Kidney epithelial cell (primary cell): ENCODE measurements around the gene ANKZF1. TPM values are rescaled to one million over a fixed set of nuclear protein-coding genes. Genes with fewer than 3 reads are reported as not detected.

ENCODE experiments used
- DNase-seq: peaks from one replicate; pipeline ENCODE4 v3.0.0-alpha.2; 2010; ENCODE audit warnings: low read depth
- H3K27me3 ChIP-seq: 2 replicates; pipeline ENCODE4 v1.6.0; 2011; ENCODE audit warnings: low read length; ENCODE audit not compliant: control insufficient read depth, insufficient read depth
- H3K36me3 ChIP-seq: 2 replicates; pipeline ENCODE4 v1.5.1; 2011; ENCODE audit warnings: low read length; ENCODE audit not compliant: control insufficient read depth, insufficient read depth
- H3K4me3 ChIP-seq: 2 replicates; pipeline ENCODE4 v1.5.1; 2011; ENCODE audit warnings: low read depth, mild to moderate bottlenecking, control low read depth, low read length
- total RNA-seq: library from RNA; depleted of rRNA; stranded (reverse); fragments of >200 nt; gene quantifications from 2 replicates; pipeline ENCODE4 v1.2.3, GENCODE V29; 2015
- TF ChIP-seq, protein P1 (sequence below): IDR thresholded peaks from 2 replicates; pipeline ENCODE4 v1.5.1; 2011; ENCODE audit warnings: mild to moderate bottlenecking, moderate library complexity, low read length, control low read depth, inconsistent platforms; ENCODE audit not compliant: insufficient read depth, poor library complexity, severe bottlenecking

The ANKZF1 gene
- total RNA-seq, 1 donor from 2014 or later = 52.3 TPM

DNA sequence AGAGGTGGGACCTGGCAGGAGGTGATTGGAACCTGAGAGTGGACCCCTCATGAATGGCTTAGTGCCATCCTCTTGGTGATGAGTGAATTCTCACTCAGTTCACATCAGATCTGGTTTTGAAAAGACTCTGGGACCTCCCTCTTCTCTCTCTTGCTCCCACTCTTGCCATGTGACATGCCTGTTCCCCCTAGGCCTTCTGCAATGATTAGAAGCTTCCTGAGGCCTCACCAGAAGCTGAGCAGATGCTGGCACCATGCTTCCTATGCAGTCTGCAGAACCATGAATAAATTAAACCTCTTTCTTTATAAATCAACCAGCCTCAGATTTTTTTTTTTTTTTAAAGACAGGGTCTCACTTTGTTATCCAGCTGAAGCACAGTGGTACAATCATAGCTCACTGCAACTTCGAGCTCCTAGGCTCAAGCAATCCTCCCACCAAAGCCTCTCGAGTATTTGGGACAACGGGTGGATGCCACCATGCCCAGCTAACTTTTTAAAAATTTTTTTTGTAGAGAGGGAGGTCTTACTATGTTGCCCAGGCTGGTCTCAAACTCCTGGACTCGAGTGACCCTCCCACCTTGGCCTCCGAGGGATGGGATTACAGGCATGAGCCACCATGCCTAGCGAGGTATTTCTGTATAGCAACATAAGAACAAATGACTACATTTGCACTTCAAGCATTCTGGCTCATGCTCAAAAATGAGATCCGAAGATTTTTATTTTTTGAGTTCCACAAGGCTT, 25.0 kb upstream of the ANKZF1 start:
- DNase-seq = no peak
- Histone ChIP-seq H3K27me3 (no peaks in the 10 kb centered on the region), H3K36me3 (peaks cover 1% of the 10 kb centered on the region), H3K4me3 (no peak overlapping the region)
- TF ChIP-seq, protein P1, sequence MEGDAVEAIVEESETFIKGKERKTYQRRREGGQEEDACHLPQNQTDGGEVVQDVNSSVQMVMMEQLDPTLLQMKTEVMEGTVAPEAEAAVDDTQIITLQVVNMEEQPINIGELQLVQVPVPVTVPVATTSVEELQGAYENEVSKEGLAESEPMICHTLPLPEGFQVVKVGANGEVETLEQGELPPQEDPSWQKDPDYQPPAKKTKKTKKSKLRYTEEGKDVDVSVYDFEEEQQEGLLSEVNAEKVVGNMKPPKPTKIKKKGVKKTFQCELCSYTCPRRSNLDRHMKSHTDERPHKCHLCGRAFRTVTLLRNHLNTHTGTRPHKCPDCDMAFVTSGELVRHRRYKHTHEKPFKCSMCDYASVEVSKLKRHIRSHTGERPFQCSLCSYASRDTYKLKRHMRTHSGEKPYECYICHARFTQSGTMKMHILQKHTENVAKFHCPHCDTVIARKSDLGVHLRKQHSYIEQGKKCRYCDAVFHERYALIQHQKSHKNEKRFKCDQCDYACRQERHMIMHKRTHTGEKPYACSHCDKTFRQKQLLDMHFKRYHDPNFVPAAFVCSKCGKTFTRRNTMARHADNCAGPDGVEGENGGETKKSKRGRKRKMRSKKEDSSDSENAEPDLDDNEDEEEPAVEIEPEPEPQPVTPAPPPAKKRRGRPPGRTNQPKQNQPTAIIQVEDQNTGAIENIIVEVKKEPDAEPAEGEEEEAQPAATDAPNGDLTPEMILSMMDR = no peak

DNA sequence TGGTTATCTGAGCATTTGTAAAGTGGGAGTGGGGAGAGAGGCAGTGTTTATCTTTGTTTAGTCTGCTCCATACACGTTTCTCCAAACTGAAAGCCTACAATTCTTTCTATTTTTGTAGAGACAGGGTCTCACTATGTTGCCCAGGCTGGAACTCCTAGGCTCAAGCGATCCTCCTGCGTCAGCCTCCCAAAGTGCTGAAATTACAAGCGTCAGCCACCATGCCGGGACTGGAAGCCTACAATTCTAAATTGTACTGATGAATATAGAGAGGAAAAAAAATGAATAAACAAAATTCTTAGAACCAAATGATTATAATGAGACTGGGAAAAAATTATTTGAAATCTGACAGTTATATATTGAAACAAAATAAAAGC, 24.5 kb upstream of the ANKZF1 start:
- TF ChIP-seq, protein P1 = no peak

DNA sequence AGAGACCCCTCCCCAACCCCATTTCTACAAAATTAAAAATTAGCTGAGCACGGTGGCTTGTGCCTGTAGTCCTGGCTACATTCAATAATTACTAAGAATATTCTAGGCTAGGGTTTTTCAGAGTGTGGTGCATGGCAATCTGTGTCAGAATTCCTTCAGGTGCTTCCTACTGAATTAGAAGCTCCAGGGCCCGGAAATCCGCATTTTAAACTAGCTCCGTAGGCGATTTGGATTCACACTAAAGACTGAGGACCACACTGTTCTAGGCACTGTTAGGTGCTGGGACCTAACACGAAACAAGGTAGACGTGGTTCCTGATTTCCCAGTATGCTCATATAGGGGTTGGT, 23.7 kb upstream of the ANKZF1 start:
- TF ChIP-seq, protein P1 = no peak
- peak overlapping the region; percentile 81 for H3K4me3 ChIP-seq
- H3K27me3 ChIP-seq = no peaks in the 10 kb centered on the region
- H3K36me3 ChIP-seq = peaks cover 3% of the 10 kb centered on the region
- DNase-seq = no peak

More for the DNA sequence above, 24.5 kb upstream of the ANKZF1 start:
- Histone ChIP-seq H3K36me3 (peaks cover 1% of the 10 kb centered on the region), H3K27me3 (no peaks in the 10 kb centered on the region), H3K4me3 (no peak overlapping the region)
- no peak for DNase-seq

DNA sequence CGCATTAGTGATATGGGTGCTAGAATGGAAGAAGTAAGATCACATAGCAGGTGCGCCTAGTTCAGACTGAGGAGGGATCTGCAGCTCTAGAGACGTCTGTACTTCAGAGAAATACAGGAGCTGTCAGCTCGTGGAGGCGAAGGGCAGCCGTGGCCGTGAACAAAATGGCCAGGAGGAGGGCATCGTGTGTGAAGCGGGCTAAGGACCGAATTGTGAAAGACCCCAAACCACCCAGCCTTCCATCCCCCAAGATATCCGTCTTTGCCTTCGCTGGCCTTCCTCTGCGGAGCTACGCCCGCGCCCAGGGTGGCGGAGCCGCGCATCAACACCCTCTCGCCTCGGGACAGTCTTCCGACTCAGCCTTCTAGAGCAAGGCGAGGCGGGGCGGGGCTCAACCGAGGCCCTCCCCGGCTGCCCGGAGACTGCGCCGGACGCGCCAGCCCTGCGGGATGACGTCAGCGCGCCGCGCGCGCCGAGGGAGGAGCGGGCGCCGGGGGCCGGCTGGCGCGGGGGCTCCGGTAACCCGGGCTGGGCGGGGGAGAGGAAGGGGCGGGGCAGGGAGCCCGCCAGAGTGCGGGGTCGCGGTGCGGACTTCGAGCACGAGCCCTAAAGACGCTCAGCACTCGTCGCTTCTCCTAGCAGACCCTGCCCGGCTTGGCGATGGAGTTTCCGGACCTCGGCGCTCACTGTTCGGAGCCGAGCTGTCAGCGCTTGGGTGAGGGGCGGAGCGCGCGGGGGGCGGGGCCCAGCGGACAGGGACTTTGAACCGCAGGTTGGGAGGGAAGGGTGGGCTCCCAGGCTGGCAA, 23.1 kb upstream of the ANKZF1 start, which contains the start of gene ZFAND2B:
TSS of gene ZFAND2B (plus strand) at position 455 of the 806 bp plus-strand sequence. CDS start at position 661, 206 bp downstream.
- no peaks in the 10 kb centered on the region for H3K27me3 ChIP-seq
- TF ChIP-seq, protein P1 = no peak
- no peak for DNase-seq

DNA sequence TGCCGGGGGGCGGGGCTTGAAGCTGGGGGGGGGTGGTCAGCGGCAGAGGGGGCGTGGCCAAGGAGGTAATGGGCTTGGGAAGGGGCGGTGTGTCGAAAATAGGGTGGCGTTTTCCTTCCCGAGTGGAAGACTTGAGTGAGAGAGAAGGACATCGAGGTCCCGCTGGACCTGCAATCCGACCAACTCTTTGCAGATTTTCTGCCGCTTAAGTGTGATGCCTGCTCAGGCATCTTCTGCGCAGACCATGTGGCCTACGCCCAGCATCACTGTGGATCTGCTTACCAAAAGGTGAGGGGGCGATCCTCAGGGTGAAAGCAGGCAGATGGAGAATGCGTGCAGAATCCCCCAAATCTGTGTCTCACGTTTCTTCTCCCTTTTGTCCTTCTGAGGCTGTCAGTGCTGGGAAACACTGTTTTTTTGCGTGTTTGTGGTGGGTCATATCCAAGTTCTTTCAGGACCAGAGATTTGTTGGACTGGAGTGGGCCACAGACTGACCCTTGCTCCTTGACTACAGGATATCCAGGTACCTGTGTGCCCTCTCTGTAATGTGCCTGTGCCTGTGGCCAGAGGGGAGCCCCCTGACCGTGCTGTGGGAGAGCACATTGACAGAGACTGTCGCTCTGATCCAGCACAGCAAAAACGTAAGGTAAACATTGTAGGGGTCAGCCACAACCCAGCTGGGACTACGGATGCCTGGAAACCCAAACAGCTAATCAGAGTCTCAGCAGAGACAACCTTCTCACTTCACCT, 22.3 kb upstream of the ANKZF1 start:
- H3K4me3 ChIP-seq = peak overlapping the region; percentile 81
- peaks cover 5% of the 10 kb centered on the region for H3K36me3 ChIP-seq
- H3K27me3 ChIP-seq = no peaks in the 10 kb centered on the region
- TF ChIP-seq, protein P1 = no peak
- no peak for DNase-seq

More for the DNA sequence above, 23.1 kb upstream of the ANKZF1 start, which contains the start of gene ZFAND2B:
- Histone ChIP-seq H3K36me3 (peaks cover 3% of the 10 kb centered on the region), H3K4me3 (peak within 1 kb of the TSS; percentile 81)
